Keratinocyte (primary cell): ENCODE data around the gene ZNF610.

Experiments
- CTCF ChIP-seq, 3 experiments: IDR thresholded peaks in 1 of 3; conservative IDR thresholded peaks in 1 of 3; optimal IDR thresholded peaks in 1 of 3; 2 replicates in 2 of 3; 3 replicates in 1 of 3; pipeline versions ENCODE3 to v1.5.1; 2011; ENCODE audit warnings: low read length in 3 of 3, mild to moderate bottlenecking in 3 of 3, moderate library complexity in 2 of 3, control low read depth in 1 of 3, inconsistent platforms in 1 of 3; ENCODE audit not compliant: insufficient read depth in 2 of 3; ENCODE audit errors: extremely low read depth in 1 of 3
- EZH2 ChIP-seq: IDR thresholded peaks from one replicate; pipeline ENCODE4 v1.6.1; 2012; ENCODE audit warnings: inconsistent platforms, mild to moderate bottlenecking, low read length, moderate library complexity

- no peak for TF ChIP-seq CTCF (optimal IDR thresholded peaks at IDR 0.05 in 1 of 3, IDR thresholded peaks at IDR 0.05 in 1 of 3, conservative IDR thresholded peaks at IDR 0.05 in 1 of 3; ENCODE audit: extremely low read depth in 1 of 3, insufficient read depth in 2 of 3, low read length in 3 of 3)
- TF ChIP-seq EZH2: no peak
These were observed 39.1 kb upstream of the ZNF610 start, which contains the start of gene ZNF480 for GRCh38 chr19:52296773-52297600.
